Raji (cell line): ENCODE data around the gene PLA2G3.

ENCODE experiments used
- POLR2A ChIP-seq: IDR thresholded peaks from 2 replicates; pipeline ENCODE4 v1.6.1; 2011; ENCODE audit warnings: low read depth, low read length, control low read depth; ENCODE audit not compliant: insufficient read depth

The PLA2G3 gene

DNA sequence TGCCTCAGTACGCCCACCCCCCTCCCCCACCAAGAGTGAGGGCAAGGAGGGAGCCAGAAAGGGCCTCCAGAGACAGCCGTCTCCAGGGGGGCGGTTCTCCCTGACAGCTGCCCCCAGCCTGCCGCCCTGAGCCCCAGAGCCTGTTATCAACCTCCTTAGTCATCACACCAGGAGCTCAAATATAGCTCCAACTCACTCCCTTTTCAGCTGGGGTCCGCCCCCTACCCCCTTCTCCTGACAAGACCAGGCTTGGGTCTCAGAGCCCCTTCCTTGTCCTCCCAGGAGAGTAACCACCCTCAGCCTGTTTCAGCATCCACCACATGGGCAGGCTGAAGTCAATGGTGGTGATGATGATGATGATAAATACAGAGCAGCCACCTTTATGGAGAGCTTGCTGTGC, 20.1 kb downstream of the PLA2G3 start:
- no peak for TF ChIP-seq POLR2A

GRCh38 chr22:31119026-31119717, 21.1 kb downstream of the PLA2G3 start:
- no peak for TF ChIP-seq POLR2A

- no peak for TF ChIP-seq POLR2A
Observed at GRCh38 chr22:31118046-31118820, 22.1 kb downstream of the PLA2G3 start.

GRCh38 chr22:31107894-31108218, 32.5 kb downstream of the PLA2G3 start:
- no peak for TF ChIP-seq POLR2A

GRCh38 chr22:31107178-31107893, 33.0 kb downstream of the PLA2G3 start, which contains the start of gene SELENOM:
TSS of gene SELENOM (minus strand) at chr22:31107568. CDS start at chr22:31107505, 63 bp downstream.
- no peak for TF ChIP-seq POLR2A

DNA sequence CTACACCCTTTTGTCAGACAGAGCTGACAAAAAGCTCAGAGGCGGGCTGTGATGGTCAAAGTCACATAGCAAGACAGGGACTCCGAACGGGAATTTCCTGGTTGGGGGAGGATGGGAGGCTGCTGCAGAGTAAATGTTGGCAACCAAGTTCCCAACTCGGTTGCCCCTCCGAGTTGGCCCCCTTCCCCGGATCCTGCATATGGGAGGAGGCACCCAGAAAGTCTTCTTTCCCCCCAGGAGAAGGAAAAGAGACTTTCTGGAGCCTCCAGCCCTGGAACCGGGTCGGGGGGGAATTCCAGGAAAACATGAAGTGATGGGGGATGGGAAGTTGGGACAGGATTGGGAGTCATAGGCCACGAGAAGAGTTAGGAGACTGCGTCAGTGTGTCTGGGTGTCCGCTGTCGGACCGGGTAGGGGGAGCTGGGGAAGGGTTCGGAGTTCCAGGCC, 33.6 kb downstream of the PLA2G3 start:
- TF ChIP-seq POLR2A = no peak

GRCh38 chr22:31106001-31106571, 34.2 kb downstream of the PLA2G3 start:
- no peak for TF ChIP-seq POLR2A

- no peak for TF ChIP-seq POLR2A
Observed at GRCh38 chr22:31105282-31105929, 34.9 kb downstream of the PLA2G3 start.

GRCh38 chr22:31104869-31105268, 35.4 kb downstream of the PLA2G3 start:
- TF ChIP-seq POLR2A = no peak

DNA sequence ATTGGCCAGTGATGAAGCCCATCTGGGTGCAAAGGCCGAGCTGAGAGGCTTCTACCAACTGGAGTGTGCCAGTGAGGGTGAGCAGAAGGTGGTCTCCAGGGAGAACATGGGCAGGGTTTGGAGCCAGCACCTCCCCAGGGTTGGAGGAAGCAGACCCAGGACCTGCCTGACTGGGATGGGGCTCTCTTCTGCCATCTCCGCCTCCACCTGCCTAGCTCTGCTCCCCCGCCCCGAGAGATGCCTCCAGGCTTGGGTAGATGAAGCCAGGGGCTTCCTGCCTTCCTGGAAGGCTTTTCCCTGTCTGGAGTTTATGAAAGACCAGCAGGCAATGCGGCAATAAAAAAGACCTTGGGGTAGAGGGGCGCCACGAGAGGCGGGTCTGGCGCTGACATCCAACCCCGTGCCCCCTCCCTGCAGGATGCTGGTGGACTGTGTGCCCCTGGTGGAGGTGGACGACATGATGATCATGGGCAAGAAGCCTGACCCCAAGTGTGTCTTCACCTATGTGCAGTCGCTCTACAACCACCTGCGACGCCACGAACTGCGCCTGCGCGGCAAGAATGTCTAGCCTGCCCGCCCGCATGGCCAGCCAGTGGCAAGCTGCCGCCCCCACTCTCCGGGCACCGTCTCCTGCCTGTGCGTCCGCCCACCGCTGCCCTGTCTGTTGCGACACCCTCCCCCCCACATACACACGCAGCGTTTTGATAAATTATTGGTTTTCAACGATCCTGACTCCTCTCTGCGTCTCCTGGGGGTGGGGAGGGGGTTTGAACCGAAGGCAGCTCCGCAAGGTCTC, 36.2 kb downstream of the PLA2G3 start:
- TF ChIP-seq POLR2A = no peak

DNA sequence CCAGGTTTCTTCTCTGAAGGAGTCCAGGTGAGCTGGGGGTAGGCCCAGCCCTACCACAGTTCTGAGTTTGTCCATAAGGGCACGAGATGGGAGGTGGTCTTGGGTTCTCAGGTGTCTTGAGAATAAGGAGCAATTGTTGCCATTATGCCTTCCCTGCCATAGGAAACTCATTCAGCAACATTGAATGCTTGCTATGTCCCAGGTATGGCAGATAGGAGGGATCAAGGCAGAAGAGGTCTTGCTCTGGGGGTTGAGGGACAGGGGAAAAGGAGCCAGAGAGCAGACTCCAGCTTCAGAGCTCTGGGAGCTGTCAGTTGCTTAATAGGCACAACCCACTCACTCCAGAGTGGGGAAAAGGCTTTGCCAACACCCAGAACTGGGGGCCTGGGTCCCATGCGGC, 37.2 kb downstream of the PLA2G3 start:
- TF ChIP-seq POLR2A = no peak

GRCh38 chr22:31102441-31103081, 37.7 kb downstream of the PLA2G3 start:
- no peak for TF ChIP-seq POLR2A

DNA sequence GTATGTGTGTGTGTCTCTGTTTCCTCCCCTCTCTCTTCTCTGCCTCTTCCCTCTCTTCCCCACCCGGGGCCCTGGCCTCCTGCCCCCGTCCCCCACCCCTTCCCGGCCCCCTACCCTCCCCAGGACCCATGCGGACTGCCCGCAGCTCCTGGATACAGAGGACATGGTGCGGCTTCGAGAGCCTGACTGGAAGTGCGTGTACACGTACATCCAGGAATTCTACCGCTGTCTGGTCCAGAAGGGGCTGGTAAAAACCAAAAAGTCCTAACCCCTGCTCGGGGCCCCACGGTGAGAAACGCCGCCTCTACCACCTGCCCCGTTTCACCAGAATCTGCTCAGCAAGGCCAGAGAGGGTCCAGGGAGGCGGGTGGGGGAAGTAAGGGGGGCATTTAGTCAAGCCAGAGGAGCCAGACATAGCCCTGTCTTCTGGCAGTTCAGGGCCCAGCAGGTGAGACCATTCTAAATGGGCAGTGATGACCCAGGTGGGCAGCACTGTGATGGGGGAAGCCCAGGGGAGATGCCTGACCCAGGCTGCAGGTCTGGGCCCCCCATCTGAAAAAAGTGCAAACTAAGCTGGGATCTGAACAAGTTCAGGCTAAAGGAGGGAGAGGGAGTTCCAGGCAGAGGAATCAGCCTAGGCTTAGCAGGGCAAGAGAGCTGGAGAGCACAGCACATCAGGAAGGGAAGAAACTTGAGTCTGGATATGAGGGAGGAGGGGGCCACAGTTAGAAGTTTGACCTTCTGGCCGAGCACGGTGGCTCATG, 39.4 kb downstream of the PLA2G3 start:
- TF ChIP-seq POLR2A = no peak
